Muscle of arm (tissue), 12 donors: ENCODE measurements around the gene CPNE5. TPM values are rescaled to one million over a fixed set of nuclear protein-coding genes. Genes with fewer than 3 reads are reported as not detected.
A peak's percentile ranks its signal among the peaks of the same experiment; 100 is the strongest.

ENCODE experiments used
- DNase-seq: peaks from one replicate; pipeline ENCODE4 v3.0.0-alpha.2; 2013
- polyA plus RNA-seq, 12 donors: library from polyadenylated mRNA; unstranded; fragments of 120-200 nt; gene quantifications; one replicate each; pipeline ENCODE4 v1.2.1, GENCODE V29; 2013; ENCODE audit not compliant: insufficient read length in 12 of 12

CPNE5 gene
- polyA plus RNA-seq, 12 donors = 5.7 to 30.5 (median 11.1) TPM; not detected in 1

DNA sequence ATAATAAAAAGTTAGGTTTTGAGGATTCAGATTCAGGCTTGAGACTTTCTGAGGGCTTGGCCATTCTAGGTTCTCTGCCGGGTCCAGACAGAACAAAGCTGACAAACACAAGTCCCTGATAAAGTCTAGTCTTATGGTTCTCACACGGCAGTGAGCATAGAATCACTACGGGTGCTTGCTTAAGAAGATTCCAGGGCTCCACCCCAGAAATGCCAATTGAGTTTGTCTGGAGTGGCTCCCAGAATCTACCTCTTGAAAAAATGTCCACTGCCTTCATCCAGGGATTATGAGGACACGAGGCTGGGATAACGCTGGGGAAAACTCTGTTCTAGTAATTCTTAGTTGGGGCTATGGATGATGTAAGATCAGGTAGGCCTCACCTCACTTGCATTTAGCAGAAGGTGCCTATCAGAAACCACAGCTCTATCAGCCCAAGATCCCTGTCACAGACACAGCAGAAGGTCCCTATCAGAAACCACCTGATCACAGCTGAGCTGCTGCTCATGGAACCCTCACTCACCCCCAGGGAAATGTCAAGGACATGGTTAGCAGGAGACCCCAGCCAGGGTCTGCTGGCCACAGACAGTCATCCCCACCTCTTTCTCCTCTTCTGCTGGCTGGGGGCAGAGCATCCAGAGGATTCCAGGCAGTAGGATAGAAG is 89.3 kb downstream of the CPNE5 start:
- no peak for DNase-seq

- no peak for DNase-seq
These were observed 93.0 kb downstream of the CPNE5 start for GRCh38 chr6:36746251-36746650.

GRCh38 chr6:36745836-36746235 is 93.4 kb downstream of the CPNE5 start:
- no peak for DNase-seq

- no peak for DNase-seq
These were observed 94.0 kb downstream of the CPNE5 start for GRCh38 chr6:36745283-36745682.

DNA sequence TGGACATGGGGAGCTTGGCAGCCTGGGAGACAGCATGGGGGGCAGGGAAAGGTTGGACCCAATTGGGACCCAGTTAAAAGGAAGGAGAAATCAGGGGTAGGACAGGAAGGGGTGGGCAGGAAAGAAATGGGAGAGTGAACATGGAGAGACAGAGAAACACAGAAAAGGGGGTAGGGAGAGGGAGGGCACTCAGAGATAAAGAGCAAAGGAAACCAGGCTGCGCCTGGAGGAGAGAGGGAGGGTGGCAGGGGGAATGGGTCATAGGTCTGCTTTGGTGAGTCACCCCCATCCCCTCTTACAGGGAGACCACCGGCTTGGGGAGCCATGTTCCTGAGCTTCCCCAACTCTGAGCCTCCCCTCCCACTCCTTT is 95.0 kb downstream of the CPNE5 start:
- DNase-seq = no peak

GRCh38 chr6:36743538-36744303 is 95.5 kb downstream of the CPNE5 start:
- DNase-seq = no peak

- DNase-seq = no peak
These were observed 96.2 kb downstream of the CPNE5 start for GRCh38 chr6:36743032-36743431.

GRCh38 chr6:36742146-36742545 is 97.1 kb downstream of the CPNE5 start:
- no peak for DNase-seq

- no peak for DNase-seq
These were observed 98.4 kb downstream of the CPNE5 start for GRCh38 chr6:36740818-36741179.

DNA sequence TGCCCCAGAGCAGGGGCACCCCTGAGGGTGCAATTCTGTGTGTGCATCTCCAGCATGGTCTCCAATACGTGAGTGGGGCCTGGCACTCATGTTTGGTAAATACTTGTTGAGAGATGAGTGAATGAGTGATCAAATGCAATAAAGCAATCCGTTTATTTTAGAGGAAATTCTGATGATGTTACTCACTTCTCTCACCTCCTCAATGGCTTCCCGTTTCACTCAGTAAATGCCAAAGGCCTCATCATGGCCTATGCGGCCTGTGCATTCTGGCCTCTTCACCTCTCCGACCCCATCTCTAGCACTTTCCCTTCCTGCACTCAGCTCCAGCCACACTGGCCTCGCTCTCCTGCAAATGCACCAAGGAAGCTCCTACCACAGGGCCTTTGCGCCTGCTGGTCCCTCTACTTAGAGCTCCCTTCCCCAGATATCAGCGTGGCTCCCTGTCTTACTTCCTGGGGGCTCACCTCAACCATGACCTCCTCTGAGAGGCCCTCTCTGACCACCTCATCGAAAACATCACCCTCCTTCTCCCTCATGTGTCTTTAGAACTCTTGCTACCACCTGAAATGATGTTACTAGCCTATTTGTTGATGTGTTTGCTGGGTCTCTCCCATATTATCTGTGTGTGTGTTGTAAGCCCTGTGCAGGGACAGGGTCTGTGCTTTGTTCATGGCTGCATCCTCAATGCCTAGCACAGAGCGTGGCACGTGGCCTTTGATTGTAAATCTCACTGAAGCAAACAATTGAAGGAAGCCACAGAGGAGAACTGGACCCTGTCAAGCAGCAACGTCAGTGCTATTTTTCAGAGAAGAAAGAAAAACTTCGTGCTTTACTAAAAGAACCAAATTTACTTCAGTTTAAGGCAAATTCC is 99.1 kb downstream of the CPNE5 start:
- DNase-seq = no peak

DNA sequence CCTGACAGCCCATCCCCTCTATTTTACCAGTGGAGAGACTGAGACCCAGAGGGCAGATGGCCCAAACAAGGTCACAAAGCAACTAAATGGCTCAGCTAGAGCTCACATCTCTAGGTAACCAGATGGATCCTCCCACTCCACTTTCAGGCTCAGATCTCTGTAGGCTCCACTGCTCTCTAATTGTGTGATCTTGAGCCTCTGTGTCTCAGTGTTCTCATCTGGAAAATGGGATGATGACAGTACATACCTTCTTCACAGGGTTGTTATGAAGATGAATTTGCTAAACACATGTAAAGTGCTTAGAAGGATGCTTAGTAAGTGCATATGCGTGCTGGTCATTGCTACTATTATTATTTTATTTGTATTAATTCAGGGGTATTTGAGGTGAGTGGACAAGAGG is 101.1 kb downstream of the CPNE5 start:
- DNase-seq = no peak

DNA sequence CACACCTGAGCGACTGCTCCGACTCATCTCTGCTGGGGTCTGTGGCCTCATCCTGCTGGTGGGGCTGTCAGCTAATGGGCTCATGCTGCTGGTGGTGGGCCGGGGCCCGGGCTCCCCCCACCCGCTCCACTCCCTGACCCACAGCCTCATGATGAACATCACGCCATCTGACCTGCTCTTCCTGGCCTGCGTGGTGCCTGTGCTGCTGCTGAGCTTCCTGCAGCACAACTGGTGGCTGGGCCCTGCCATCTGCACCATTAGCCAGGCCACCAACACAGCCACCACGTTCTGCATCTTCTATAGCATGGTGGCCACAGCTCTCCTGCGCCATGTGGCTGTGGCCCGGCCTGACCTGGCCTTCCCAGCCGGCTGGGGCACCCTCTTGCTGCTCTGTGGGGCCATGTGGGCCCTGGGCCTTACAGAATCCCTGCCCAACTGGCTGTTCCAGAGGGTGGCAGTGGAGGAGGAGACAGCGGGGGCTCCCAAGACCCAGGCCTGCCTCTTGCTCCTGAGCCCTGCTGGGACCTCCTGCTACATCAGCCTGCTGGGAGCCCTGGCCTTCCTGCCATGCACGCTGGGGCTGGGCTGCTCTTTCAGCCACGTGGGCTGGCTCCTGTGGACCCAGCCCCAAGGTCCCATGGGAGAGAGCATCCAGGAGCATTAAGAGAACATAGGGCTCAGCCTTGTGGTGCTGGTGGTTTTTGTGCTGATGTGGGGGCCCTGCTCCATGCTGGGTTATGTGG is 102.0 kb downstream of the CPNE5 start:
- DNase-seq = no peak

DNA sequence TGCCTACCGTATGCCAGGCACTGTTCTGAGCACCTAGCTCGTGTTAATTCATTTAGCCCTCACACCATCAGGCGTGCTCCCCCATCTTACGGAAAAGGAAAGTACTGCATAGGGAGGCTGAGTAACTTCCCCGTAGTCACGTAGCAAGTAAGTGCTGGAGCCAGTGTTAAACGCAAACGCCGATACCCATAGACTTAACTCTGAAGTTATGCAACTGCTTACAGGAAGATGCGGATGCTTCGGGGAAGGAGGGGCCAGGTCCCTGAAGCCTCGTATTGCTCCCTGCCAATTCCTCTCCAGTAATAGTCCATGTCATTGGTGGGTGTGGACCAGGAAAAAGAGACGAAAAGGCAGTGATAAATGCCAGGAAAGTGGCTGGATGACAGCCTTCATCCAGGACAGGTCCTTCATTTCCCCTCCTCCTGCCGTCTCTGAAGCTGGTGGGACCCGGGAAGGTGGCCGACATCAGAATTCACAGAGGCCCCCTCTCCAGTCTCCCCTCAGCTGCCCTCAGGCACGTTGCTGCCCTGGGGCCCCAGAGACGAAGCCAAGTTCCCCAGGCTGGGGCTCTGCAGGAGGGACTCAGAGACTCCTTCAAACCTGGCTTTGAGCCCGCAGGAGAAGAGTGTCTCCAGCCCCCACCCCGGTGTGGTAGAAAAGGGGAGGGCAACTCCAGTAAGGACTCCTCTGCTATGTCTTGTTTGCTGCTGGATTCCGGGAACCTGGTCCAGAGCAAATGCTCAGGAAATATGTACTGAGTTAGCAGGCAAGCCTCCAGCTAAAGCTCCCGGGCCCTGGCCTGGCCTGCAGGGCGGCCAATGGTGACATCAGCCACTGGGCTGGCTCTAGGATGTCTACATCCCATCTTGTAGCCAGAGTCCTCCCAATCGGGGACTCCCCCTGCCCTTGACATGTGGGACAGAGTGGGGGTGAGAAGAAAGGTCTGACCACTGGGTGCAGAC is 103.9 kb downstream of the CPNE5 start:
- peak; percentile 94 for DNase-seq

DNA sequence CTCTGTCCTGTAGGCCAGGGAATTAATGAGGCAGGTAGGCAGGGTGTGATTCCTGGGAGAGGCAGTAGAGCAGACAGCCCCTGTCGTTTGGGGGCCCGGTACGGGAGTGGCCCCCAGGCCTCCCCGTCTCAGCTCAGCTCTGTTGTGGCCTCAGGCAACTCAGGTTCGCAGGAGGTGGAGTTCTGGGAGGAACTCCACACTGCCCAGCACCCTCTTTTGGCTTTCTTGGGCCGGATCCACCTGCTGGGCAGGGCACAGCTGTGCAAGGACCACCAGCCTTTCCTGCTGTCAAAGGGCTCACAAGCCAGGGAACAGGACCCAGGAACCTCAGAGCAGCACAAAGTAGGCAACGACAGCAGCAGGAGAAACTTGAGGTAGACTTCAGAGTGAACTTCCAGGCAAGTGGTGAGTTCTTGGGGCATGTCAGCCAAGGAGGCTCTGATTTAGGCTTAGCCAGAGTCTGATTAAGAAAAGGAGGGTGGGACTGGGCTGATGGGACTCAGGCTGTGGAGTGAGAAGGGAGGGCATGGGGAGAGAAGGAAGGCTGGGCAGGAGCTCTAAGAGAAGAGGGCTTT is 104.7 kb downstream of the CPNE5 start:
- no peak for DNase-seq

DNA sequence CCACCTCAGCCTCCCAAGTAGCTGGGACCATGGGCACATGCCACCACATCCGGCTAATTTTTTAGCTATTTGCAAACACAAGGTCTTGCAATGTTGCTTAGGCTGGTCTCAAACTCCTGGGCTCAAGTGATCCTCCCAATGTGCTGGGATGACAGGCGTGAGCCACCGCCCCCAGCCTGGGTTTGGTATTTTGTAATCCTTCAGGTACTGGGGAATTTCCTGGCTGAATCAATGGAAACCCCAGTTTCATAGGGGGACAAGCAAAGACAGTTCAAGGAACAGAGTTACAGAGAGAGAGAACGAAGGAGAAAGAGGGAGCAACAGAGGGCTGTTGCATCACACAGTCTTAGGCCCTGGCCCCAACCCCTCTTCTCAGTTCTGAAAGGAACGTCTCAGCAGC is 105.9 kb downstream of the CPNE5 start:
- DNase-seq = no peak

DNA sequence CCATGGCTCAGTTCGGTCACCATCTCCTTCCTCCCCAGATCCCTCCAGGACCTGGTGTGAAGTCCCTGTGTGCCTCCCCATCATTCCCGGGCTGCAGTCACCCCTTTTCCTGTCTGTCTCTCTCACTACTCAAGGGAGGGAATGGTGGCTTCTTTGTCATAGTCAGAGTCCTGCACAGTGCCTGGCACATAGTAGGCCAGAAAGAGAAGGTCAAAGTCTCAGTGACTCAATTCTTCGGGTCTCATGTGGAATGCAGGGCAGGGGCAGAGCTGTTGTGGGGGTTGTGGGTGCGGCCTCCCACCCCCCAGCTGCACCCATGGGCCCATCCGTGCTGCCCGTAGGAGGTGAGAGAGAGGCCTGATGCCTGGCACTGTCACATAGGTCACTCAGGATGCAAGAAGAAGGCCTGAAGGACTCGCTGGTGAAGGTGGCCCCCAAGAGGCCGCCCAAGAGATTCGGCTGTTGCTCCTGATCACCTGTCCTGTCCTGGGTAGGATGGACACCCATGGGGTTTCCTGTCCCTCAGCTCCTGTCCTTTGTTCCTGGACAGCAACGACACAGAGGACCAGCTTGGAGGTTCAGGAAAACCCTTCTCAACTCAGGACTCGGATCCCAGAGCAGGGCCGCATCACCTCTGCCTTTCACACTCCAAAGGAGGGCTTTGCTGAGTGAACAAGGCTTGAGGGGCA is 107.5 kb downstream of the CPNE5 start:
- DNase-seq = no peak

DNA sequence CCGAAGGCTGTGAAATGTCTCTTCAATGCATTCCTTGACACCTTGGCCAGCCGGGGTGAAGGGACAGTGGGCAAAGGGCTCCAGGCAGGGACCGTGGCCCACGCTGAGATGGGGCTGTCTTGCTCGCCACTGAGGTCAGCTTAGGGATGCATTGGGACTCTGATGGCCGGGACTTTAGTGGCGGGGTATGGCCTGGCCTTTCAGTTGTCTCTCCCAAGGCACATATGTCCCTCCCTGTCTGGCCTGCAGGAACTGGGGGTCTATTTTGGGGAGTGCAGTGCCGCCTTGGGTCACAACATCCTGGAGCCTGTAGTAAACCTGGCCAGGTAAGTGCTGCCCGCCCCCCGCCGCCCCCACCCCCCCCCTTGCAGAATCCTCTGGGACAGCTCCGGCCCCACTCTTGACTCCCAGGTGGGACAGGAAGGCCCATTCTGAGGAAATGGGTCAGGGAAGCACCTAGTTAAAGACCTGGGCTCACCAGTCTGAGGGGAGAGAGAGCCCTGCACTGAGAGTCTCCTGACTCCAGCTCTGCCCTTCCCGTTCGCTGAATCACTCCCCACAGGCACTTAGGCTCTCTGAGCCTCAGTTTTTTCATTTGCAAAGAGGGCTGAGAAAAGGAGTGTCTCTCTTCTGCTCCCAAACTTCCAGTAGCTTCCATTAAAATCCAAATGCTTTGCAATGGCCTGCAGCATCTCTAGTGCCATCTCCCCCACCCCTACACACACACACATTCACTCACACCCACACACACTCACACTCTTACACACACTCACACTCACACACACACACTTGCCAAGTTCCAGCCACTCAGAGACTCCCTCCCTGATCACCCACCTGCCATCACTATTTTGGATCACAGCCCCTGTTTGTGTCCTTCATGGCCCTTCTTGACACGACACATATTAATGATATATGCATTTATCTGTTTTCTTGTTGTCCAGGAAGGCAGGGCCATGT is 108.5 kb downstream of the CPNE5 start:
- DNase-seq = no peak

DNA sequence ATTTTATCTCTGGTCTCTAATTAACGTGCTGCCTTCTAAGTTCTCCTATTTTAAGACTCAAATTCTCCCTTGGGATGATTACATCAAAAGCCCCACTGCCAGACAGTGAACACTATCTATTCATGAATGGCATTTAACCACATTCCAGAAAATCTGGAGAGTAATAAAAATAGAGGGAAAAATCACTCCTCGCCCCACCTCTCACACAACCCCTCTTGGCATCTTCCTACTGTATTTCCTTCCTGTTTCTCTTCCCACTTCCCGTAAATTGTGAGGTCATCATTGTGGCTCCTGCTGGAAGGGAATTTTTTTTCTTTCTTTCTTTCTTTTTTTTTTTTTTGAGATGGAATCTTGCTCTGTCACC is 110.1 kb downstream of the CPNE5 start:
- no peak for DNase-seq
